Stimulated activated CD8-positive, alpha-beta memory T cell treated with anti-CD3 and anti-CD28 coated beads, Interleukin-4, amount 100 ng/mL, for 1 hour (primary cell): ENCODE data around the gene MIF.
A peak's percentile ranks its signal among the peaks of the same experiment; 100 is the strongest.

Experiments used
- DNase-seq, 2 donors: peaks; one replicate each; pipeline ENCODE4 v3.0.0-alpha.2; 2020; ENCODE audit warnings: low read depth in 2 of 2, low spot score in 1 of 2

MIF gene

GRCh38 chr22:23875801-23876200, 18.4 kb upstream of the MIF start:
- DNase-seq = no peak

GRCh38 chr22:23877566-23877965, 16.6 kb upstream of the MIF start:
- no peak for DNase-seq

DNA sequence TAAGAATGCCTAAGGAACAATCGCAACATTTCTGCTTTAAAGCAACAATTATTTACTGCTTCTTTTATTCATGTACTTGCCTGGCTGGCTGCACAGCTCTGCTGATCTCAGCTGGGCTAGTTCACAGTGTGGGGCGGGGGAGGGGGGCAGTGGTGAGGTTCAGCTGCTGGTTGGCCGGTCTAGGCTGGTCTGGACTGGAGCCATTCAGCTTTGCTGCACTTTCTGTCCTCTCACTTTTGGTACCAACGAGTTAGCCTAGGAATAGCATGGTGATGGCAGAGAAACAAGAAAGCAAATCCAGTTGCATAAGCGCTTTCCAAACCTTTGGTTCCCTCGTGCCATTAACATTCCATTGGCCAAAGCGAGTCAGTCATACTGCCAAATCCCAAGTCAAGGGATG, 16.0 kb upstream of the MIF start:
- DNase-seq = no peak

GRCh38 chr22:23882370-23882769, 11.8 kb upstream of the MIF start:
- DNase-seq = no peak

DNA sequence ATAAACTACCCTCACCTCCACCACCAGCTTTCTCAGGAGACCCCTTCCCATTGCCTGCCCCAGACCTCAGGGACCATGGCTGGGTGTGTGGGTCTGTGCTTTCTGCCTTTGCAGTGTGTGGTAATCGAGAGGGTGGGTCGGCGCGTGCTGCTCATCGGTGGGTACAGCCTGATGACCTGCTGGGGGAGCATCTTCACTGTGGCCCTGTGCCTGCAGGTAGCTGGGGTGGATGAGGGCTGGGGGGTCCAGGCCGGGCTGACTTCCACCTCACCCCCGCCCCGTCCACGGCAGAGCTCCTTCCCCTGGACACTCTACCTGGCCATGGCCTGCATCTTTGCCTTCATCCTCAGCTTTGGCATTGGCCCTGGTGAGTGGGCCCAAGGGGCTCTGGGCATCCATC, 10.5 kb upstream of the MIF start:
- no peak for DNase-seq

GRCh38 chr22:23884140-23884539, 10.0 kb upstream of the MIF start:
- no peak for DNase-seq

GRCh38 chr22:23888615-23889401, 5.4 kb upstream of the MIF start:
- no peak for DNase-seq

DNA sequence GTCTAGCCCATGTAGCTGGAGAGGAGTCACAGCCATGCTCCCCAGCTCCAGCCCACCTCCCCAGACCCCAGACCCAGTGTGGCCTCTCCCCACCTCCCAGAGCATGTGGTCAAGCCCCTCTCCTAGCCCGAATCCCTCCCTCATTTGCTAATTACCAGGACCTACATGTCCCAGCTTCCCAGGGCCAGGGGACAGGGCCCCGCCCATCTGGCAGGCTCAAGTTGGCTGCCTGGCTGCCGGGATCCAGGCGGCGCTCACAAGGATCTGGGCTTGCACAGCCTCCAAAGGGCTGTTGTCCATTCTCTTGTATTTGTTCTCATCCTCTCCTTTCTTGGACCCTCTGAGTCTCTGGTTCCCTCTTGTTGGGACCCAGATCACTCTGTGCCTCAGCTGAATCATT, 4.6 kb upstream of the MIF start:
- DNase-seq = no peak

DNA sequence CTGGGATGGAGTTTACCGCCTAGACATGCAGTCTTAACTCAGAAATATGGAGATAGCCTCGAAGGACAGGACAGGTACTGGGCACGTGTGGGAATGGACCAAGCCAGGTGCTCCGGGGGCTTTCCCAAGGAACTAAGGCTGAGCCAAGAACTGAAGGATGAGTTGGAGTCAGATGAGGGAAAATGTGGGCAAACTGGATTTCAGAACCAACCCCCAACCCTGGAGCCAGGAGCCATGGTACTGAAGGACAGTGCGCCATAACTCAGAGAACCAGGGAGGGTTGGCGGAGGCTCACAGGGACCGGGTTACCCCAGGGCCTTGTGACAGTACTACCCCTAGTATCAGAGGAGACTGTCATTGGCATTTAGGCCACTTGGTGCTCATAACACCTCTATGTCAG, 2.5 kb upstream of the MIF start:
- DNase-seq = no peak

DNA sequence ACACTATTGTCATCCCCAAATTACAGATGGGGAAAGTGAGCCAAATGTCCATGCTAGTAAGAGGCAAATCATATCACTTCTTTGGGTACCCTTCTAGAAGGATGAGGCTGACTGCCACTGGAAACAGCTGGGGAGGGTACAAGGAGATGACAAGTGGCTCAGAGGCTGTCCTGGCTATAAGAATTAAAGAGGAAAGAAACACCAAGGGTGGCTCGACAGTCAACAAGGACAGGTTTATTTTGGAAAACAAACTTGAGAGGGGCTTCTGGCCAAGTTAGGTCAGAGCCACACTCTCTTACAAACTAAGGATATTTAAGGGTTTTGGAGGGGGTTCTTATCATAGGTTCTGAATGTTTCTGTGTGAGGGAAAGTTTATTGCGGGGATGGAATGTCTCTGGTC, 2.1 kb upstream of the MIF start:
- DNase-seq = no peak

GRCh38 chr22:23892706-23893105, 1.5 kb upstream of the MIF start:
- DNase-seq = no peak

DNA sequence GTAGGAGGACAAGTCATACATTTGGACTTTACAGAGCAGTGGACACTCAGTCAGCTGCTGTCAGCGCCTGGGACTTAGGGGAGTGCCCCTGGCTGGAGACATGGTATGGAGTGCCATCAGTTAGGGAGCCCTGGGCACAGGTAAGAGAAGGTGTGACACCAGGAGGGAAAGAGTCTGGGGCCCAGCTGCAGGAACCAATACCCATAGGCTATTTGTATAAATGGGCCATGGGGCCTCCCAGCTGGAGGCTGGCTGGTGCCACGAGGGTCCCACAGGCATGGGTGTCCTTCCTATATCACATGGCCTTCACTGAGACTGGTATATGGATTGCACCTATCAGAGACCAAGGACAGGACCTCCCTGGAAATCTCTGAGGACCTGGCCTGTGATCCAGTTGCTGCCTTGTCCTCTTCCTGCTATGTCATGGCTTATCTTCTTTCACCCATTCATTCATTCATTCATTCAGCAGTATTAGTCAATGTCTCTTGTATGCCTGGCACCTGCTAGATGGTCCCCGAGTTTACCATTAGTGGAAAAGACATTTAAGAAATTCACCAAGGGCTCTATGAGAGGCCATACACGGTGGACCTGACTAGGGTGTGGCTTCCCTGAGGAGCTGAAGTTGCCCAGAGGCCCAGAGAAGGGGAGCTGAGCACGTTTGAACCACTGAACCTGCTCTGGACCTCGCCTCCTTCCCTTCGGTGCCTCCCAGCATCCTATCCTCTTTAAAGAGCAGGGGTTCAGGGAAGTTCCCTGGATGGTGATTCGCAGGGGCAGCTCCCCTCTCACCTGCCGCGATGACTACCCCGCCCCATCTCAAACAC, 850 bp upstream of the MIF start:
- DNase-seq = no peak

DNA sequence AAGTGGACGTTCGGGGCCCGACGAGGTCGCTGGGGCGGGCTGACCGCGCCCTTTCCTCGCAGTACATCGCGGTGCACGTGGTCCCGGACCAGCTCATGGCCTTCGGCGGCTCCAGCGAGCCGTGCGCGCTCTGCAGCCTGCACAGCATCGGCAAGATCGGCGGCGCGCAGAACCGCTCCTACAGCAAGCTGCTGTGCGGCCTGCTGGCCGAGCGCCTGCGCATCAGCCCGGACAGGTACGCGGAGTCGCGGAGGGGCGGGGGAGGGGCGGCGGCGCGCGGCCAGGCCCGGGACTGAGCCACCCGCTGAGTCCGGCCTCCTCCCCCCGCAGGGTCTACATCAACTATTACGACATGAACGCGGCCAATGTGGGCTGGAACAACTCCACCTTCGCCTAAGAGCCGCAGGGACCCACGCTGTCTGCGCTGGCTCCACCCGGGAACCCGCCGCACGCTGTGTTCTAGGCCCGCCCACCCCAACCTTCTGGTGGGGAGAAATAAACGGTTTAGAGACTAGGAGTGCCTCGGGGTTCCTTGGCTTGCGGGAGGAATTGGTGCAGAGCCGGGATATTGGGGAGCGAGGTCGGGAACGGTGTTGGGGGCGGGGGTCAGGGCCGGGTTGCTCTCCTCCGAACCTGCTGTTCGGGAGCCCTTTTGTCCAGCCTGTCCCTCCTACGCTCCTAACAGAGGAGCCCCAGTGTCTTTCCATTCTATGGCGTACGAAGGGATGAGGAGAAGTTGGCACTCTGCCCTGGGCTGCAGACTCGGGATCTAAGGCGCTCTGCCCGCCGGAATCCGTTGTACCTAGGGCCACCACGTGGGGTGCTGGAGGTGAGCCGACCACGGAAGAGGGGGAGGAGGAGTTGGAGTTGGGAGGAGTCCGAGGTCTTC, 771 bp downstream of the MIF start:
- DNase-seq = peak; percentile 10 to 21

GRCh38 chr22:23895599-23896144, 1.5 kb downstream of the MIF start:
- DNase-seq = no peak

DNA sequence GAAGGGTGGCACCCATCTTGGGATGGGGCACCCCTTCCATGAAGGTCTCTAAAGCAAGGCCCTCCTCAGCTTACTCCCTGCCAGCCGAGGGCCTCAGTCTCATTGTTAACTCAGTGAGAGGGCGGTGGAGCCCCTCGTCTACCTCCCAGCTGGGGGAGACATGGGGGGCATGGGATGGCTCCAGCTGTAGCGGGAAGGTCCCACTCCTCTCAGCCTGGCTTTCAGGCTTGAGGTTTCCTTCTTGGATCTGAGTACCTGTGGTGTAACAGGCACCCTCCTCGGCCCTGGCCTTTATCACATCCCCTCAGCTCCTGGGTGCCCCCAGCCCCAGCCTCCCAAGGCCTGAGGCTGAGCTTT, 2.0 kb downstream of the MIF start:
- DNase-seq = no peak

DNA sequence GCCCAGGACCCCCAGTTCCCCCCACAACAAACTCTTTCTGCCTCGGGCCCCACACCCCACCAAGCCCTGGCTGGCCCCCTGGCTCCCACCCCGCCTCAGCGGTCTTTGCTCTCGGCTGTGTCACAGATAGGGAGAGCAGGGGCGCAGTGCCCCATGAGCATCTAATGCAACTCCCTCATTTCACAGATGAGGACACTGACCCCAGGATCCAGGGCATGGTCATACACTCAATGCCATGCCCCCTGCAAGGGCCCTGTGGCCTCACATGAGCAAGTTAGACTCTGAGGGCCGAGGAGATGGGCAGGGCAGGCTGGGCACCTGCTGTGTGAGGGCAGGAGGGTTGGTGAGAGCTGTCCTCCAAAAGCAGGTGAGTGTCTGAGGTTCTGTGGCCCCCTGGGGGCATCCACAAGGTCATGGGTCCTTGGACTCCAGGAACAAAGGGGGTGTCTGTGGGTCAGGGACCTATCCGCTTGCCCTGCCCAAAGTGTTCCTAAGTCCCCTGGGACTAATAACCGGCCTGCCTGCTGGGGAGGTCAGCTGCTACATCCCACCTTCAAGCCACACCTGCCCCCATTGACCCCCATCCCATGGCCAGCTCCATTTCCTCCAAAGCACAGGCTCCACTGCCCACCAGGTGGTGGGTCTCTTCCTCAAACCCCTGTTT, 2.5 kb downstream of the MIF start:
- DNase-seq = no peak

GRCh38 chr22:23897320-23897719, 3.1 kb downstream of the MIF start:
- DNase-seq = no peak

DNA sequence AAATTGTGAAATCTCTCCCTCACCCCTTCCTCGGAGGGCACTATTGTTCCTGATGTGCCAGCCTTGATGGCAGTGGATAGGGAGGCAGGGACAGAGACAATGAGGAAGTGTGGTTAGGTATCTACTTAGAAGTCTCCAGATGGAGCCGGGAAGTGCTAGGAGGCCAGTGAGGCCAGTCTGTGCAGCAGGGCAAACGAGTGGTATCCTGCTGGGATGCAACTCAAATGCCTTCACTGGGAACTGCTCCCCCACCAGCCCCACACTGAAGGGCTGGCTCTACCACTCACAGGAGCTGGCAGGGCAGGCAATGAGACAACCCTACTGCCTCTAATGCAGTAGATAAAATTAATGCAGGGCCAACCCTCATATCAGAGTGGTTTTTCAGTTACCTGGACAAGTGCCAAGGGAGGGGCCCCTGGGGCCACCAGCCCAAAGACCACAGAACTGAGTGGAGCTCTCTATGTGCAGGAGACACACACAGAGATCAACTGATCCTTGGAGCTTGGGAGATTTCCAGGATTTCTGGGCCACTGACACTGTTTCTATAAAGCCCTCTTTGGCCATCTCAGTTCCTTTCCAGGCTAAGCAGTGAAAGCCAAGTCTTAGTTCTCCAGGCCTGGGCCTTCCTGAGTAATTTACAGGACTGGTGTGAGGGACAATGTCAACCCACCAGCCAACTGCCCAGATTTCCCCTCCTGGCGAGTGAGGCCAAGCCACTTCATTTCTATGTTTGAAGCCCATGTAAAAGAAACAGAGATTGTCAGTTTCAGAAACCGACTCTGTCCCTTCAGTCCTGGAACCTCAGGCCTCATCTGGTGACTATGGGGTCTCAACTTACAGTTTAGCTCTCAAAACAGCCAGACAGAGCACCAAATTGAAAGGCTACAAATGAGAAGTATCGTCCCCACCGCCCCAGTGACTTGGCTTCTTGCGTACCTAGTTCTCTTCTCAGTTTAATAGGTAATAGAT, 4.1 kb downstream of the MIF start:
- no peak for DNase-seq

DNA sequence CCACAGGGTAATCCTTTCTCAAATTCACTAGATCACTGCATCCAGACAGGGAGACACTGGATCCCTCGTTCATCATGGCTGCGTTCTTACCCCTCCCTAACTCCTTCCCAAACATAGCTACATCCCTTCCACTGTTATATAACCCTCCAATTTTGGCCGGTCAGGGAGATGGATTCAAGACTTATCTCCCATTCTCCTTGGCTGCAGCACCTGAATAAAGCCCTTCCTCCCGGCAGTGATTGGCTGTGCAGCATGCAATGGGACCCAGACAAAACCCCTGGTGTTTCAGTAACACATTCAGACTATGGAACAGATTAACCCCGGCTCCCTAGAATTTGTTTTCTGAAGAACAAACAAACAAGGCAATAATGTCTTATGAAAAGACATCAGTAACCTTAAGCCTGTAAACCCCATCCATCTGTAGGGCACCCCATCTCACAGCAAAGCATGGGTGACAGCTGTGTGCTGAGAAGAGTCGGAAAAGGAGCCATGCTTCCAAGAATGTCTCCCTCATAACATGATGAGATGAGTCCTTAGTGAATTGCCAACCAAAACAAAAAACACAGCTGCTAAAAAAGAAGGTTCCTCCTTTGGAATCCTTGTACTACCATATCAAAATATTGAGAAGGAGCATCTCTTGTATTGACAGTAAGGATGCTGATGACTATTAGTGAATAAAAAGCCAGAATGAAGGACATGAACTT, 5.0 kb downstream of the MIF start:
- DNase-seq = no peak
